ENCODE data around the gene SCIN.
"Not testable (repeated sequence)": the region's sequence is repeated elsewhere in the genome, so short reads cannot be mapped to it uniquely, and the experiment has no call there.

The SCIN gene

DNA sequence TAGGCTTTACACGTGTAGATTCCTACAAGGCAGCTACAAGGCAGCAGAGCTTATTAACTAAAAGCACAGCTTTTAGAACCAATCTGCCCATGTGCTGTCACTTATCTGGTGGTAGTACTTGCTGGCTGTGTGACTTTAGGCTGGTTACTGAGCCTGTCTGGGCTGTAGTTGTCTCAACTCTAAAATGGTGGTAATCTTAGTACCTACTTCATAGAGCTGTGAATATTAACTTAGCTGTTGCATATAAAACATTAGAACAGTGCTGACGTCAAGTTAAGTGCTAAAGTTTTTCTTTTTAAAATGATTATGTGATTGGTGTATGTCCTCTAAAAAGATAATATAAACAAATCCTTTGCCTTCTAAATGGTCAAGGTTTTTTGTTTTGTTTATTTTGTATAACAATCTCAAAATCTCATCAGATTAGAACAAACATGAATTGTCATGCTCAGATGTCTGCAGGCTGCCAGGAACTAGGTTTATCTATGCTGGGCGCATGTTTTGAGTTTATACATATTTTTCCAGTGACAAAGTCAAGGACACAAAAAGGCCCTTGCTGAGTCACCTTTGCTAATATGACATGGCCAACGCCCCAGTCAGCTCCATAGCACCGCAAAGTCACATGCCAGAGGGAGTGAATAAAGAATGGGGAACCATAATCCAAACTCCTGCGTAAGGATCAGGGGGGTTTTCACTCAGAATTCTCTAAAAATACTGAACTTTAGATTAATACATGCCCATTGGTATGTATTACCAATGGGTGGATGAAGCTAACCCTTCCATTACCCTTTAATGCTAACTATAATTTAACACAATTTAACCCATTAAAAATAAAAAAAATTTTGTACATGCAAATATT is 77.1 kb downstream of the SCIN start:
- DNase-seq (ENCODE audit: low read depth in 2 of 2), result no peak

- no peak for DNase-seq (ENCODE audit: low read depth in 2 of 2)
Observed at GRCh38 chr7:12648704-12649261, 78.3 kb downstream of the SCIN start.

- no peak for DNase-seq (ENCODE audit: low read depth in 2 of 2)
Observed at GRCh38 chr7:12649348-12649747, 78.8 kb downstream of the SCIN start.

DNA sequence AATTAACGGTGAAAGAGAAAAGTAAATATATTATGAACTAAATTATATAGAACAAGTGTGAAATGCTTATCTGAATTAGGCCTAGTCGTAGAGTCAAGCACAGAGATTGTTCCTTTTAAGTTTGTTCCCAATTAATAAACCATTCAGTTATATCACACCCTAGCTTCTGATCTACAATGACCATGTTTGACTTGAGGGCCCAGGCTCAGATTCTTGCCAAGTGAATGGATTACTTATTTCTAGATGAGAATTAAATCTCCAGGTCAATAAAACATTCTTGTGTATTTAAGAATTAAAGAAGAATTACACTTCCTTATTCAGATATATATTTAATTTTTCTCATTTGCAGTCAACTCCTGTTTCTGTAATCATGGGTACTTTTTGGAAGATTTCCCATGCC is 79.6 kb downstream of the SCIN start:
- DNase-seq (ENCODE audit: low read depth in 2 of 2), result no peak

GRCh38 chr7:12653110-12653509 is 82.6 kb downstream of the SCIN start:
- no peak for DNase-seq (ENCODE audit: low read depth in 2 of 2)

- DNase-seq (ENCODE audit: low read depth in 2 of 2), result no peak
Observed at GRCh38 chr7:12653518-12653917, 83.0 kb downstream of the SCIN start.

DNA sequence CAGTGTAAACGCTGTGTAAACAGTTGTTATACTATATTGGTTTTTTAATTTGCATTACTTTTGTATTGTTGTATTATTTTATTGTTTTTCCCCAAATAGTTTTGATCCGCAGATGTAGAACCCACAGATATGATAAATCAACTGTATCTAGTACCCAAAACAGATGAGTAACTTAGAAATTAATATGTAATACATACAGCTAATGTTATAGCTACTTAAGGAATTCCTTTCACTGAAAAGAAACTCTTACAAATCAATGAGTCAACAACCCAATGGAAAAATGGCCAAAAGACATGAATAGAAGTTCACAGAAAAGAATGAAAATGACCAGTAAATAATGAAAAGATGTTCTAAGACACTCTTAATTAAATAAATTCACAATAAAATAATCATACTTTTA is 84.6 kb downstream of the SCIN start:
- DNase-seq (ENCODE audit: low read depth in 2 of 2), result no peak

DNA sequence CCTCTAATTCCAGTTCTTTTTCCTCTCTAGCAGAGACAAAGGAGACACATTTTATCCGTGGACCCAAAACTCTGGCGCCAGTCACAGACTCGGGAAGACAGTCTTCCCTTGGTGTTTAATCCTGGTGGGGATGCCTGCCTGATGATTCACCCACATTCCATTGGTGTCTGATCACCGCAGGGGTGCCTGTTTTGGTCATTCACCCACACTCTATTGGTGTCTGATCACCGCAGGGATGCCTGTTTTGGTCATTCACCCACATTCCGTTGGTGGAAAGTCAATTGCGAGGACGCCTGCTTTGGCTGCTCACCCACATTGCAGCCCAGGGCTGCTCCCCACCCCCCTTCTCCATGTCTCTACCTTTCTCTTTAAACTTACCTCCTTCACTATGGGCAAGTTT is 89.9 kb downstream of the SCIN start:
- DNase-seq (ENCODE audit: low read depth in 2 of 2), result not testable (repeated sequence)

DNA sequence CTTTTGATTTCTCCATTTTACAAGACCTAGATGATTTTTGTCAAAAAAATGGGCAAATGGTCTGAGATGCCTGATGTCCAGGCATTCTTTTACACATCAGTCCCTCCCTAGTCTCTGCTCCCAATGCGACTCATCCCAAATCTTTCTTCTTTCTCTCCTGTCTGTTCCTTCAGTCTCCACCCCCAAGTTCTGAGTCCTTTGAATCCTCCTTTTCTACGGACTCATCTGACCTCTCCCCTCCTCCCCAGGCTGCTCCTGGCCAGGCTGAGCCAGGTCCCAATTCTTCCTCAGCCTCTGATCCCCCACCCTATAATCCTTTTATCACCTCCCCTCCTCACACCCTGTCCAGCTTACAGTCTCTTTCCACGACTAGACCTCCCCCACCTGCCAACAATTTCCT is 90.5 kb downstream of the SCIN start:
- DNase-seq (ENCODE audit: low read depth in 2 of 2), result not testable (repeated sequence)

DNA sequence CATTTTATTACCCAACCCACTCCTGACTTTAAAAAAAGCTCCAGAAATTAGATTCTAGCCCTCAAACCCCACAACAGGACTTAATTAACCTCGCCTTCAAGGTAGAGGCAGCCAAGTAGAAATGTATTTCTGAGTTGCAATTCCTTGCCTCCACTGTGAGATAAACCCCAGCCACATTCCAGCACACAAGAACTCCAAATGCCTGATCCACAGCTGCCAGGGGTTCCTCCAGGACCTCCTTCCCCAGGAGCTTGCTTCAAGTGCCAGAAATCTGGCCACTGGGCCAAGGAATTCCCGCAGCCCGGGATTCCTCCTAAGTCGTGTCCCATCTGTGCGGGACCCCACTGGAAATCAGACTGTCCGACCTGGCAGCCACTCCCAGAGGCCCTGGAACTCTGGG is 91.1 kb downstream of the SCIN start:
- no peak for DNase-seq (ENCODE audit: low read depth in 2 of 2)

GRCh38 chr7:12670000-12670729 is 99.6 kb downstream of the SCIN start:
- DNase-seq (ENCODE audit: low read depth in 2 of 2), result no peak

DNA sequence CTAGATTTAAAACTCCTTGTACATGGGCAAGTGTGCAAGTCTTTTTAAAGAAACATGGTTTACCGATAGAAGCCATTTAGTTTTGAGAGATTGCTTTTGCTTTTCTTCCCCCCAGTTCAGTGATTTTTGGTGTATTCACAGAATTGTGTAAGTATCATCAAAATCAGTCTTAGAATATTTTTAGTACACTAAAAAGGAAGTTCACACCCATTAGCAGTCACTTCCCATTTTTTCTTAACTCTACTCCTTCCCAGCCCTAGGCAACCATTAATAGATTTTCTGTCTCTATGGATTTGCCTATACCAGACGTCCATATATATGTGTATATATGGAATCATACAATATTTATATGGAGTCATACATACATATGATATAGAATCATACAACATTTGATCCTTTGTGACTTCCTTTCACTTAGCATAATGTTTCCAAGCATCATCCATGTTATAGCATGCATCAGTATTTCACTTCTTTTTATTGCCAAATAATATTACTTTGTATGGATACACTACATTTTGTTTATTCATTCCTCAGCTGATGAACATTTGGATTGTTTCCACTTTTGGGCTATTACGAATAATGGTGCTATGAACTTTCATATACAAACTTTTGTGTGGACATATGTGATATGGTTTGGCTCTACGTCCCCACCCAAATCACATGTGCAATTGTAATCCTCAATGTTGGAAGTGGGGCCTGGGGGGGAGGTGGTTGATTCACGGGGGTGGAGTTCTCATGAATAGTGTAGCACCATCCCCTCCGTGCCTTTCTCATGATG is 100.4 kb downstream of the SCIN start:
- no peak for DNase-seq (ENCODE audit: low read depth in 2 of 2)

- not testable (repeated sequence) for DNase-seq (ENCODE audit: low read depth in 2 of 2)
Observed at GRCh38 chr7:12673436-12673835, 102.9 kb downstream of the SCIN start.

DNA sequence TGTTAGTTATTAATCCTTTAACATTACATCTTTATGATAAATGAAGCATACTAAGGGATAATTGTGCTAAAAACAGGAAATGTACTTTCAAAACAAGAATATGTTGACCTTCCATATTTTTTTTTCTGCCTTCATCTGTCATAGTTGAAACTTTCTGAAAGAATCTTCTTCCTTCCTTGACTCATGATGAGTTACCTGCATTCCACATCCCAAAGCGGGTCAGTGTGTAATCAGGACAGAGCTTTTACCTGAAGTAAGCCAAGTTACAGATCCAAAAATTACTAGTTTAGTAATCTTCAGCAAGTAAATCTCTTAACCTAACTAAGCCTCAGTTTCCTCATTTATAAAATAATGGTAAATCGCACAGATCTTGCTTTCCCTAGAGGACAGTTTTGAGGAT is 103.5 kb downstream of the SCIN start:
- DNase-seq (ENCODE audit: low read depth in 2 of 2), result no peak

DNA sequence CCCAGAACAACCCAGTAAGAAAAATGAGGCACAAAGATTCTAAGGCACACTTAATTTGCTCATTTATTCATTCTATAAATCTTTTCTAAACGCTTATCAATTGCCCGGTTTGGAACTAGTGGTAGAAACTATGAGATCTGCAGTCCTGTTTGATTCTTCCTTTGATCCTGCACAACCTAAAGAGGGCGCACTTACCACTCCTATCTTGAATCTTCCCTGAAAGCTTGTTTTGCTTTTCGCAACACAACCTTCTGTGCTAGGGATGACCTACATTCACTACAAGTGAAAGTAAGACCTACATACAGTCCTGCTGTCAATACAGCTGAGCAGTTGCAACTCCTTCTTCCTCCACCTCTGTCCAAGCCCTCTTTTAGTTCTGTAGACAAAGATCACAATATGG is 104.3 kb downstream of the SCIN start:
- DNase-seq (ENCODE audit: low read depth in 2 of 2), result peak in 1 of 2 donors; percentile 11

DNA sequence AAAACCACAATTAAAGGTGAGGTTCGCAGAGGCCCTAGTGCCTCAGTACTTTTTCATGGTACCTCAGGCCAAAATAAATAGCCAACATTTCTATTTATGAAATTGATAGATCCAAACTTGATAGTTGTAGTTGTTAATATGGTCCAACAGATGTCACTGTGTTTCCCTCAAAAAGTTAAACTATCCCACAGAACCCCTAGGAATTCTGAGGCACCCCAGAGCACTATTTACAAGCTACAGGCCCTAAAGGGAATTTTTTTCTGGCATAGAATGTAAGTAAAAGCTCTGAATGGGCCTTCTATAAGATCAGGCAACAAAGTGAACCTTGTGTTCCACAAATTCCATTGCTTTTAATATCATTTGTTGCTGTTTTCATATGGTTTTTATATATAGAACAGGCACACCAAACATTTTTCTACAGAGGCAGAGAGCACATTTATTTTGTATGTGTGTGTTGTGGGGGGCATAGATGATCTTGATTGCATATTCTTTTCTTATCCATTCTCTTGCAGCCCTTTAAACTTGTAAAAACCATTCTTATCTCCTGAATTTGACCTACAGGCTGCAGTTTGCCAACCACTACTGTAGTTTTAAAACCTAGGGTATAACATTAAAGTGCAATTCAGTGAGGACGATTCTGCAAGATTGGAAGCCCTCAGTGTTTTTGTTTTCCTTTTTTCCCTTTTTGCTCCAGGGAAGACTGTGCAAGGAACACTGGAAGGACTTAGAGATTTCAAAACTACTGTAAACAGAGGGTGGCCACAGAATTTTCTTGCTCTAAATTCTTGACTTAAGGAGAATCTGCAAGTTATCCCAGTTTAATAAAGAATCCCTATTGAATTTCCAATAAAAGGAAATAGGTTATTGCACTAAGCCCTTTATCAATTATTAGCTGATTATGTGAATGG is 113.4 kb downstream of the SCIN start:
- no peak for DNase-seq (ENCODE audit: low read depth in 2 of 2)

DNA sequence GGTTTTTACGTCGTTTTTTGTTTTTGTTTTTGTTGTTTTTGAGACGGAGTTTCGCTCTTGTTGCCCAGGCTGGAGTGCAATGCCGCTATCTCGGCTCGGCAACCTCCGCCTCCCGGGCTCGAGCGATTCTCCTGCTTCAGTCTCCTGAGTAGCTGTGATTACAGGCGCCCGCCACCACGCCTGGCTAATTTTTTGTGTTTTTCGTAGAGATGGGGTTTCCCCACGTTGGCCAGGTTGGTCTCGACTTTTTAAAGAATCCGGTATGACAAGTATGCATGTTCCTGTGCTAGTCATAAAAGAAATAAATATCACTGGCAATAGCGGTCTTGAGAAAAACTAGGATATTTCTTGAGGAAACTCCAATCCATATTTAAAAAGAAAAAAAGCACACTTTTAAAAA is 114.2 kb downstream of the SCIN start:
- no peak for DNase-seq (ENCODE audit: low read depth in 2 of 2)

- DNase-seq (ENCODE audit: low read depth in 2 of 2), result peak in 1 of 2 donors; percentile 6
Observed at GRCh38 chr7:12685550-12685949, 115.0 kb downstream of the SCIN start.

DNA sequence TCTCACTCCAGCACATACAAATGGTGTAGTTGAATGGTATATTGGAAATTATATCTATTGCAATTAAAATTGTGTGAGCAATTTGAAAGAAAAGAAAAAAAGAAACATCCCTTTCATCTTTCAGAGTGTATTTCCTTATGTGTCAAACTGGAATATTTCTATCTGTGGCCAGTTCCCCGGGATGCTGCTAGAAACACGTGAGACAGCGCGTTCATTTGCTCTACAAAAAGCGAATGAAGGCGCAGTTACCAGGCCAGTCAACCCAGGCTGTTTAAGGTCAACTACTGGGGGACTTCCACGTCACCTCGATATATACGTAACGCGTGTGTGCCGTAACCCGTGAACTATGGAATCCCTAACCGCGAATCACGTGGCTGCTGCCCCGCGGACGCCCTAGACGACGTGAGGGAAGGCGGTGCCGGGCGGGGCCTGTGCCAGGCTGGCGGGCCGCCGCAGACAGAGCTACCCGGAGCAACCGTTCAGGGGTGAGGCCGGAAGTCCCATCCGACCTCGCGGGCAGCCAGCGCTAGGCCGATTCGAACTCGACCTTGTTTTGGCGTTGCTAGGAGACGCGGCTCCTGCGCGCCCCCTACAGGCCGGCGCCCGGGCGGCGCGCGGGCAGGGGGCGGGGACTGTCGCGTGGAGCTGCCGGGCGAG is 115.8 kb downstream of the SCIN start:
- peak; percentile 85 to 91 for DNase-seq (ENCODE audit: low read depth in 2 of 2)

All from stimulated activated CD4-positive, alpha-beta T cell treated with anti-CD3 and anti-CD28 coated beads, Interleukin-4, amount 100 ng/mL, for 48 hours (primary cell).